Lung (tissue), 12 donors: Measurements from ENCODE around the gene MYO1F. TPM values are rescaled to one million over a fixed set of nuclear protein-coding genes. Genes with fewer than 3 reads are reported as not detected.

Experiments used
- ATAC-seq: fragments of 200-7000 bp; cut with Tn5 transposase; one replicate; pipeline ENCODE4 v1.9.1; 2020; ENCODE audit warnings: moderate number of reproducible peaks; ENCODE audit not compliant: insufficient read depth, low FRiP score
- DNase-seq, 3 donors: peaks; one replicate each; pipeline ENCODE4 v3.0.0-alpha.2; 2013 to 2017
- H3K27ac ChIP-seq, 2 donors: one replicate each; pipeline ENCODE4 v1.5.1; 2013; ENCODE audit warnings: mild to moderate bottlenecking in 2 of 2, moderate library complexity in 2 of 2, control low read depth in 1 of 2, inconsistent platforms in 1 of 2, low read depth in 1 of 2, low read length in 1 of 2
- H3K27me3 ChIP-seq, 3 donors: one replicate each; pipeline ENCODE4 v1.5.1; 2013; ENCODE audit warnings: low read length in 2 of 3; ENCODE audit not compliant: control insufficient read depth in 3 of 3, insufficient read depth in 3 of 3
- H3K36me3 ChIP-seq, 4 donors: one replicate each; pipeline ENCODE4 v1.5.1; 2013; ENCODE audit warnings: low read length in 4 of 4, mild to moderate bottlenecking in 1 of 4, moderate library complexity in 1 of 4; ENCODE audit not compliant: control insufficient read depth in 4 of 4, insufficient read depth in 4 of 4
- H3K4me1 ChIP-seq, 5 donors: one replicate each; pipeline ENCODE4 v1.5.1; 2013; ENCODE audit warnings: low read length in 5 of 5, mild to moderate bottlenecking in 2 of 5, moderate library complexity in 1 of 5; ENCODE audit not compliant: control insufficient read depth in 5 of 5, insufficient read depth in 5 of 5
- H3K4me3 ChIP-seq: one replicate; pipeline ENCODE4 v1.5.1; 2013; ENCODE audit warnings: mild to moderate bottlenecking, control low read depth, moderate library complexity
- H3K9ac ChIP-seq, 2 donors: one replicate each; pipeline ENCODE4 v1.5.1; 2013; ENCODE audit warnings: low read length in 2 of 2, control low read depth in 1 of 2; ENCODE audit not compliant: insufficient read depth in 1 of 2
- H3K9me3 ChIP-seq, 4 donors: one replicate each; pipeline ENCODE4 v1.5.1; 2013; ENCODE audit warnings: low read length in 3 of 4, mild to moderate bottlenecking in 1 of 4, moderate library complexity in 1 of 4; ENCODE audit not compliant: control insufficient read depth in 4 of 4, insufficient read depth in 3 of 4
- CTCF ChIP-seq: IDR thresholded peaks from 2 replicates; pipeline ENCODE4 v1.5.1; 2012; ENCODE audit warnings: mild to moderate bottlenecking; ENCODE audit errors: control extremely low read depth, extremely low read depth
- WGBS, 2 donors: extraction: QIAGEN DNeasy Blood & Tissue Kit; methylation state at CpG; one replicate each; pipeline ENCODE4 v1.1.7; 2013; 5-methylcytosine and 5-hydroxymethylcytosine counted together
- polyA plus RNA-seq, 2 donors: library from polyadenylated mRNA; stranded (reverse); fragments of 200-250 nt; gene quantifications; one replicate each; pipeline ENCODE4 v1.2.1, GENCODE V29; 2013
- total RNA-seq, 2 donors: library from RNA; depleted of rRNA in 1 of 2; stranded (reverse); fragments of >200 nt in 1 of 2; gene quantifications; one replicate each; pipeline ENCODE4 v1.2.1, GENCODE V29; 2014 to 2021
- donor health status: control.
- donor health status: control.
- donor health status: Bipolar disorder and iron deficiency.
- donor health status: healthy.
- donor health status: DM: yes; HTN: yes; CAD: no.

The MYO1F gene
- total and polyA plus RNA-seq, 4 donors = 23.4 to 127 (median 73.2) TPM

DNA sequence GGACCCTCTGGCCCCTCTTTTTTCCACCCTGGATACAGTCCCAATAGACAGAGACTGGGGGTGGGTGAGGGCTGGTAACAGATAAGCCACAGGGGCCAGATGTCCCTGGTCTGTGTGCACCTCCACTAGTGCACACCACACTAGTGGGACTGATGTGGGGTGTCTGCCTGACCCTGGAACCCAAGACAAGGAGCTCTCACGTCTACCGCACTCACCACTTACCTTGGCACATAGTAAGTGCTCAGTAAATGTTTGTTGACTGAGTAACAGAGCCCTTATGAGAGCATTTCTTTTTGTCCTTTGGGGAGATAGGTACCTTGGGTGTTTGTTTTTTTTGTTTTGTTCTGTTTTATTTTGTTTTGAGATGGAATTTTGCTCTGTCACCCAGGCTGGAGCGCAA lies 40.1 kb downstream of the MYO1F start:
- 91% methylated on average over 3 of the region's 3 CpGs for WGBS, 2 donors
- Histone ChIP-seq H3K4me3 (no peak overlapping the region), H3K9me3 (no peaks in the 10 kb centered on the region), H3K27ac (no peak overlapping the region), H3K27me3 (no peaks in the 10 kb centered on the region), H3K4me1 (no peaks in the 10 kb centered on the region), H3K9ac (no peak overlapping the region), H3K36me3 (peaks cover 0 to 6% (median 0%) of the 10 kb centered on the region in 4 donors)
- DNase-seq (no peak), ATAC-seq (no peak)
- no peak for TF ChIP-seq CTCF

DNA sequence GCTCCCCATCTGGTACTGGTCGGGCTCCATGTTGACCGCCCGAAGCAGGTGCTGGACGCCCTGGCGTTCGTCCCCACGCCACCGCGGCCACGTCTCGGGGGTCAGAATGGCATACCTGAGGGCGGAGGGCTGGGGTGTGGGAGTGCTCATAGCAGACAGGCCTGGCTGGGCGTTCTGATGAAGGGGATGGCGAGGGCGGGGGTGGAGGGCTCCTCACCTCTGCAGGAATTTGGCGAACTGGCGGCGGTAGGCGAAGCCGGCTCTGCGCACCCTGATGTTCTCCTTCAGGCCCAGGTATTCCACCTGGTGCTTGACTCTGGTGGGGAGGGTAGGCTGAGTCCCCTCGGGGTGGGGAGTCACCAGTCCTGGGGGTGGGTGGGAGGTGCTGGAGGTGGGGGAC lies 41.0 kb downstream of the MYO1F start:
- no peaks in the 10 kb centered on the region for H3K27me3 ChIP-seq
- no peak overlapping the region for H3K9ac ChIP-seq
- H3K36me3 ChIP-seq = peaks cover 0 to 1% (median 0%) of the 10 kb centered on the region in 4 donors
- 73 to 95% methylated on average over 22 of the region's 22 CpGs for WGBS, 2 donors
- no peak for ATAC-seq
- no peaks in the 10 kb centered on the region for H3K9me3 ChIP-seq
- no peak overlapping the region for H3K27ac ChIP-seq
- no peak overlapping the region for H3K4me3 ChIP-seq
- TF ChIP-seq CTCF = no peak
- H3K4me1 ChIP-seq = no peaks in the 10 kb centered on the region
- no peak for DNase-seq

GRCh38 chr19:8532225-8532624 lies 45.0 kb downstream of the MYO1F start:
- no peak for DNase-seq
- H3K36me3 ChIP-seq = peaks cover 0 to 18% (median 4%) of the 10 kb centered on the region in 4 donors
- H3K4me3 ChIP-seq = no peak overlapping the region
- no peak overlapping the region for H3K27ac ChIP-seq
- no peak for ATAC-seq
- no peaks in the 10 kb centered on the region for H3K9me3 ChIP-seq
- no peak overlapping the region for H3K9ac ChIP-seq
- peaks cover 0 to 2% (median 0%) of the 10 kb centered on the region in 5 donors for H3K4me1 ChIP-seq
- 87 to 90% methylated on average over 2 of the region's 2 CpGs for WGBS, 2 donors
- no peak for TF ChIP-seq CTCF
- H3K27me3 ChIP-seq = no peaks in the 10 kb centered on the region

DNA sequence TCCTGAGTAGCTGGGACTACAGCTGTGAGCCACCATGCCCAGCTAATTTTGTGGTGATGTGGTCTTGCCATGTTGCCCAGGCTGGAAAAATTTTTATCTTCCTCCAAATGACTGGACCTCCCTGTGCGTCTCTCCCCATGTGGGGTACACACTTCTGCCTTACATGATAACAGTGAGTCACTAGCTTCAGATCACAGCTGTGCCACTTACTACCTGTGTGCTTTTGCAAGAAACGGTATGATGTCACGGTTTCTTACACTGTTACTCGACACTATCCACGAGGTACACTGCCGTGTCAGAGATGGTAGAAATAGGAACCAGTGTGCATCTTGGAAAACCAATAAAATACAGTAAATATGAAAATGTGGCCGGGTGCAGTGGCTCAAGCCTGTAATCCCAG lies 45.8 kb downstream of the MYO1F start:
- H3K36me3 ChIP-seq = peaks cover 0 to 18% (median 4%) of the 10 kb centered on the region in 4 donors

More for the DNA sequence above, 45.8 kb downstream of the MYO1F start:
- Histone ChIP-seq H3K4me1 (peaks cover 0 to 6% (median 0%) of the 10 kb centered on the region in 5 donors), H3K27me3 (no peaks in the 10 kb centered on the region), H3K9ac (no peak overlapping the region), H3K4me3 (no peak overlapping the region), H3K27ac (no peak overlapping the region), H3K9me3 (no peaks in the 10 kb centered on the region)
- 88% methylated on average over 7 of the region's 7 CpGs for WGBS, 2 donors
- no peak for ATAC-seq
- TF ChIP-seq CTCF = no peak
- DNase-seq = no peak
